8988T (cell line): ENCODE results near the gene CLPTM1L.
A peak's percentile ranks its signal among the peaks of the same experiment; 100 is the strongest.
"Not testable (repeated sequence)": the region's sequence is repeated elsewhere in the genome, so short reads cannot be mapped to it uniquely, and the experiment has no call there.

Source experiments
- DNase-seq: peaks from one replicate; pipeline ENCODE4 v3.0.0; 2011

Gene CLPTM1L

DNA sequence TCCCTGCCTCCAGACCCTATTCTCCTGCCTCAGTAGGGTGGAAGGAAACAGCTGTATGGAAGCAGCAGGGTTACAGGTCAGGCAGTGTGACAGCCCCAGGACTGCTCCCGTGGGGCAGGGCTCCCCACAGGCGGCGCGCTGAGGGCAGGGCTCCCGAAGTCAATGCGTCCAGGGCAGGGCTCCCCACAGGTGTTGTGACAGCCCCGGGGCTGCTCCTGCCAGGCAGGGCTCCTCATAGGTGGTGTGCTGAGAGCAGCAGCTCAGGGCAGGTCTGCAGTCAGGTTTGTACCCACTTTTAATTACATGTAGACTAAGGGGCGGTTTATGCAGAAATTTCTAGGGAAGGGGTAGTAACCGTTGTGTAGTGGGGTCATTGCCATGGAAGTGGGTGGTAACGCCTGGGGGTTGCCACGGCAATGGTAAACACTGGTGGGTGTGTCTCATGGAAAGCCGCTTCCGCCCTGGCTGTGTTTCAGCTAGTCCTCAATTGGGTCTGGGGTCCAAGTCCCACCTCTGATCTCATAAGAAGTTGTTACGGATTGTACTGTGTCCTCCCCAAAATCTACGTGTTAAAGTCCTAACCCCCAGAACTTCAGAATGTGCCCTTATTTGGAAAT, 33.4 kb downstream of the CLPTM1L start:
- DNase-seq, result no peak

GRCh38 chr5:1310118-1310517, 34.8 kb downstream of the CLPTM1L start:
- no peak for DNase-seq

DNA sequence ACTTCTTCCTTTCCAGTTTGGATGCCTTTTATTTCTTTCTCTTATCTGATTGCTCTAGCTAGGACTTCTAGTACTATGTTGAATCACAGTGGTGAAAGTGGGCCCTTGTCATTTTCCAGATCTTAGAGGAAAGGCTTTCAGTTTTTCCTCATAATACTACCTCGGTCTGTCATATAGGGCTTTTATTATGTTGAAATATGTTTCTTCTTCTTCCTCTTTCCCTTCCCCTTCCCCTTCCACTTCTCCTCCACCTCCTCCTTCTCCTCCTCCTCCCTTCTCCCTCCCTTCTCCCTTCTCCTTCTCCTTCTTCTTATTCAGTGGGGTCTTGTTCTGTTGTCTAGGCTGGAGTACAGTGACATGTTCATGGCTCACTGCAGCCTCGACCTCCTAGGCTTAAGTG, 40.9 kb downstream of the CLPTM1L start:
- DNase-seq, result no peak

- DNase-seq, result no peak
Measured at GRCh38 chr5:1302258-1302657, 42.6 kb downstream of the CLPTM1L start.

- DNase-seq, result no peak
Measured at GRCh38 chr5:1300581-1301083, 44.3 kb downstream of the CLPTM1L start.

DNA sequence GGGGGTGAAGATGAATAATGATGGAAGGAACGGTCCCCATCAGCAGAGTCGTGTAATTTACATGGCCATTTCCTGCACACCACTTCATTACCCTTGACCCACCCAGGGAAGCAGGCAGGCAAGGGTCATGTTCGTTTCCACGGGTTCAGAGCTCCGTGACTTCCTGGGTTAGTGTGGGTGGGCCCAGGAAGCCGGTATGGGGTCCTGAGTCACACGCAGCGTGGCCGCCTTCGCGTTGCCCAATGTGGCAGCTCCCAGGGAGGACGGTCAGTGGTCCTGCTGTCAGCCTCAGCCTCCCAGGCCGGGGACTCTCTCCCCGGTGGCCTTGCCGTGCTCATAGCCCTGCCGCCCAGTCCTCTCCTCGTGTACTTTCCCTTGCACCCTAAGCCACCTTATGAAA, 44.9 kb downstream of the CLPTM1L start:
- DNase-seq, result no peak

DNA sequence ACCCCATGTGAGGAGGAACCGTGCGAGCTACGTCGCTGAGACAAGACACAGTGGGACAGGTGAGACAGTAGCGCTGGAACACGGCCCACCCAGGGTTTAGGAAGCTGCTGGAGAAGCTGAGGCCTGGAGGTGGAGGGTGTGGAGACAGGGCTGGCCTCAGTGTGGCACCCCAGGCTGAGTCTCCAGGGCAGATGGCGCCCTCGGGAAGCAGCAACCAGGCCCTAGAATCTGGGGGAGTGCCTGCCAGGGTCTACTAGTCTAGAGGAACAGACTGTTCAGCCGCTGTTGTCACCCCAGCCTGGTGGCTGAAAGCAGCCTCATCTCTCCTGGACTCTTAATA, 45.4 kb downstream of the CLPTM1L start:
- peak; percentile 11 for DNase-seq

- DNase-seq, result peak; percentile 11
Measured at GRCh38 chr5:1298723-1299510, 46.0 kb downstream of the CLPTM1L start.

DNA sequence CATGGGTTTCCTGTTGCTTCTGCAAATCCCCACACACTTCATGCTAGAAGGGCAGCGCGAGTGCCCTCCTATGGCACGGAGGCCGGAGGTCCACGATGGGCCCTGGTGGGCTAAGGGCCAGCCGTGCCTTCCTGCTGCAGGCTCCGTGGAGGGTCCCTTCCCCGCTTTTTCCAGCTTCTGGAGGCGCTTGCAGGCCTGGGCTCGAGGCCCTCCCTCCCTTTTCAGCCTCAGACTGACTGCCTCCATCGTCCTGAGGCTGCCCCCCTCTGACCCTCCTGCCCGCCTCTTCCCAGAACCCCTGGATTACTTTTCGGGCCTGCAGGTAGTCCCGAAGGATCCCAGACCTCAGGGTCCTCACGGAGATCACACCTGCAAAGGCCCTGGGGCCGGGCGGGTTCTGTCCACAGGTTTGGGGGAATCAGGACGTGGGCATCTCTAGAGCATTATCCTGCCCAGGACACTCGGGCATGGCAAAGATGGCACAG, 46.8 kb downstream of the CLPTM1L start:
- no peak for DNase-seq

- peak; percentile 9 for DNase-seq
Measured at GRCh38 chr5:1297243-1297642, 47.7 kb downstream of the CLPTM1L start.

DNA sequence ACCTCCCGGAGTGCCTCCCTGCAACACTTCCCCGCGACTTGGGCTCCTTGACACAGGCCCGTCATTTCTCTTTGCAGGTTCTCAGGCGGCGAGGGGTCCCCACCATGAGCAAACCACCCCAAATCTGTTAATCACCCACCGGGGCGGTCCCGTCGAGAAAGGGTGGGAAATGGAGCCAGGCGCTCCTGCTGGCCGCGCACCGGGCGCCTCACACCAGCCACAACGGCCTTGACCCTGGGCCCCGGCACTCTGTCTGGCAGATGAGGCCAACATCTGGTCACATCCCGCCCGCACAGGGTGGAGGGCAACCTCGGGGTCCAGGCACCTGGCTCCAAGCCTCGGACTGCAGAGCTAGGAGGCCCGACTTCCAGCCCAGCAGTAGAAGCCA, 49.3 kb downstream of the CLPTM1L start:
- peak; percentile 14 for DNase-seq

DNA sequence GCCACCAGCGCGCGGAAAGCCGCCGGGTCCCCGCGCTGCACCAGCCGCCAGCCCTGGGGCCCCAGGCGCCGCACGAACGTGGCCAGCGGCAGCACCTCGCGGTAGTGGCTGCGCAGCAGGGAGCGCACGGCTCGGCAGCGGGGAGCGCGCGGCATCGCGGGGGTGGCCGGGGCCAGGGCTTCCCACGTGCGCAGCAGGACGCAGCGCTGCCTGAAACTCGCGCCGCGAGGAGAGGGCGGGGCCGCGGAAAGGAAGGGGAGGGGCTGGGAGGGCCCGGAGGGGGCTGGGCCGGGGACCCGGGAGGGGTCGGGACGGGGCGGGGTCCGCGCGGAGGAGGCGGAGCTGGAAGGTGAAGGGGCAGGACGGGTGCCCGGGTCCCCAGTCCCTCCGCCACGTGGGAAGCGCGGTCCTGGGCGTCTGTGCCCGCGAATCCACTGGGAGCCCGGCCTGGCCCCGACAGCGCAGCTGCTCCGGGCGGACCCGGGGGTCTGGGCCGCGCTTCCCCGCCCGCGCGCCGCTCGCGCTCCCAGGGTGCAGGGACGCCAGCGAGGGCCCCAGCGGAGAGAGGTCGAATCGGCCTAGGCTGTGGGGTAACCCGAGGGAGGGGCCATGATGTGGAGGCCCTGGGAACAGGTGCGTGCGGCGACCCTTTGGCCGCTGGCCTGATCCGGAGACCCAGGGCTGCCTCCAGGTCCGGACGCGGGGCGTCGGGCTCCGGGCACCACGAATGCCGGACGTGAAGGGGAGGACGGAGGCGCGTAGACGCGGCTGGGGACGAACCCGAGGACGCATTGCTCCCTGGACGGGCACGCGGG, 49.9 kb downstream of the CLPTM1L start, which contains the start of gene TERT:
TSS of gene TERT (minus strand) at position 234 of the 815 bp plus-strand sequence. CDS start at position 155, 79 bp downstream.
- peak; percentile 31 for DNase-seq

DNA sequence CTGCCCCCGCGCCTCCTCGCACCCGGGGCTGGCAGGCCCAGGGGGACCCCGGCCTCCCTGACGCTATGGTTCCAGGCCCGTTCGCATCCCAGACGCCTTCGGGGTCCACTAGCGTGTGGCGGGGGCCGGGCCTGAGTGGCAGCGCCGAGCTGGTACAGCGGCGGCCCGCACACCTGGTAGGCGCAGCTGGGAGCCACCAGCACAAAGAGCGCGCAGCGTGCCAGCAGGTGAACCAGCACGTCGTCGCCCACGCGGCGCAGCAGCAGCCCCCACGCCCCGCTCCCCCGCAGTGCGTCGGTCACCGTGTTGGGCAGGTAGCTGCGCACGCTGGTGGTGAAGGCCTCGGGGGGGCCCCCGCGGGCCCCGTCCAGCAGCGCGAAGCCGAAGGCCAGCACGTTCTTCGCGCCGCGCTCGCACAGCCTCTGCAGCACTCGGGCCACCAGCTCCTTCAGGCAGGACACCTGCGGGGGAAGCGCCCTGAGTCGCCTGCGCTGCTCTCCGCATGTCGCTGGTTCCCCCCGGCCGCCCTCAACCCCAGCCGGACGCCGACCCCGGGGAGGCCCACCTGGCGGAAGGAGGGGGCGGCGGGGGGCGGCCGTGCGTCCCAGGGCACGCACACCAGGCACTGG, 50.6 kb downstream of the CLPTM1L start:
- DNase-seq, result no peak

- peak; percentile 22 for DNase-seq
Measured at GRCh38 chr5:1293416-1294205, 51.3 kb downstream of the CLPTM1L start.

DNA sequence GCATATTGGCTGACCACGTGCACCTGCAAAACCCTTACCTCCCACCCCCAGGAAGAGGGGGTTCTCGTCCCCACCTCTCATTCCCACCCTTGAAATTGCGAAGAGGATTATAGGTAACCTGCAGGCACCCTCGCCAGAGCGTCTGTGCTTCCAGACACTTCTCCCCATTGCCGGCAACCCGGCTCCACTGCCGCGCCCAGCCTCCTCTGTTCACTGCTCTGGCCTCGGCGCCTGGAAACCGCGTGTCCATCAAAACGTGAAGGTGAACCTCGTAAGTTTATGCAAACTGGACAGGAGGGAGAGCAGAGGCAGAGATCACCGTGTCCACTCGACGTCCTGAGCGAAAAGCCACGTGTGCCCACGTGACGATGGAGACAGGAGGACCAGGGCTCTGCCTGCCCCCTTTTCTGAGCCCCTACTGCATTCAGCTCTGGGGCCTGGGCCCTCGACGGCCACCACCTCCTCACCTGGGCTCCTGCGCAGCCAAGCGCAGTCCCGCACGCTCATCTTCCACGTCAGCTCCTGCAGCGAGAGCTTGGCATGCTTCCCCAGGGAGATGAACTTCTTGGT, 52.0 kb downstream of the CLPTM1L start:
- DNase-seq, result peak; percentile 15

GRCh38 chr5:1292139-1292538, 52.8 kb downstream of the CLPTM1L start:
- DNase-seq, result peak; percentile 23

GRCh38 chr5:1291611-1292080, 53.3 kb downstream of the CLPTM1L start:
- no peak for DNase-seq

DNA sequence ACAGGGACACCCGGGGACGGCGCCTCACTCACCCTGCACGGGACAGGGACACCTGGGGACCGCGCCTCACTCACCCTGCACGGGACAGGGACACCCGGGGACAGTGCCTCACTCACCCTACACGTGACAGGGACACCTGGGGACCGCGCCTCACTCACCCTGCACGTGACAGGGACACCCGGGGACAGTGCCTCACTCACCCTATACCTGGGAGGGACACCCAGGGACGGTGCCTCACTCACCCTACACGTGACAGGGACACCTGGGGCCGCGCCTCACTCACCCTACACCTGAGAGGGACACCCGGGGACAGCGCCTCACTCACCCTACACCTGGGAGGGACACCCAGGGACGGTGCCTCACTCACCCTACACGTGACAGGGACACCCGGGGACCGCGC, 53.9 kb downstream of the CLPTM1L start:
- not testable (repeated sequence) for DNase-seq

DNA sequence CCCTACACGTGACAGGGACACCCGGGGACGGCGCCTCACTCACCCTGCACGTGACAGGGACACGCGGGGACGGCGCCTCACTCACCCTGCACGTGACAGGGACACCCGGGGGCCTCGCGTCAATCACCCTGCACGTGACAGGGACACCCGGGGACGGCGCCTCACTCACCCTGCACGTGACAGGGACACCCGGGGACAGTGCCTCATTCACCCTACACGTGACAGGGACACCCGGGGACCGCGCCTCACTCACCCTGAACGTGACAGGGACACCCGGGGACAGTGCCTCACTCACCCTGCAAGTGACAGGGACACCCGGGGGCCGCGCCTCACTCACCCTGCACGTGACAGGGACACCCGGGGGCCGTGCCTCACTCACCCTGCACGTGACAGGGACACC, 55.3 kb downstream of the CLPTM1L start:
- not testable (repeated sequence) for DNase-seq

DNA sequence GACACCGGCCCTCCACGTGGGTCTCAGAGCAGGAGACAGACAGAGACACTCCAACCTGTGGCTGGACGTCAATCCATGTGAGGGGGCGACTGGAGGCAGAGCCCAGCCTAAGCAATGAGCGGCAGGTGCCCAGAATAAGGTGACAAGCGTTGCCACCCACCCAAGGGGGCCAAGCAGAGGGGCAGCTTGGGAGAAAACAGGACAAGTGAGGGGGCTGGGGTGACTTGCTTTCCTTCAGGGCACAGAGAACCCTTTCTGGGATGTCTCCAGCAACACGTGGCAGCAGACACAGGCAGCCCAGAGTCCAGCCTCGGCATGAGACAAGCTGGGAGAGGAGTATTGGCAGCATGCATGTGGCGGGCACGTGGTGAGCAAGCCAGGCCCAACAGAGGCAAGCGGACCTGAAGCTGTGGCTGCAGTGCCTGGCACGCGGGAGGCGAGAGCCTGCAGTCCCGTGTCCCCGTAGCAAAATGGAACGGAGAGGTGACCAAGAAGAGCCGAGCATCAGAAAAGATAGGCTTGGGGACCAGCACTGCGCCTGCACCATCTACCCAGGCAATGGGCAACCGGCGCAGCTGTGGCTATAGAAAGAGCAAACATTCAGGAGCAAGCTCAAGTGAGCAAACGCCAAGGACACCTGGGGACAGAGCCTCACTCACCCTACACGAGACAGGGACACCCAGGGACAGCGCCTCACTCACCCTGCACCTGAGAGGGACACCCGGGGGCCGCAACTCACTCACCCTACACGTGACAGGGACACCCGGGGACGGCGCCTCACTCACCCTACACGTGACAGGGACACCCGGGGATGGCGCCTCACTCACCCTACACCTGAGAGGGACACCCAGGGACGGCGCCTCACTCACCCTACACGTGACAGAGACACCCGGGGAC, 56.2 kb downstream of the CLPTM1L start:
- DNase-seq, result peak; percentile 16
